Mesodermal cell (in vitro differentiated cells): ENCODE results near the gene SH3BP1. TPM values are rescaled to one million over a fixed set of nuclear protein-coding genes. Genes with fewer than 3 reads are reported as not detected.
"Not testable (repeated sequence)": the region's sequence is repeated elsewhere in the genome, so short reads cannot be mapped to it uniquely, and the experiment has no call there.

Source experiments
- H3K27ac ChIP-seq: 2 replicates; pipeline ENCODE4 v1.7.0; 2013; ENCODE audit warnings: mild to moderate bottlenecking, low read depth, low read length, moderate library complexity; ENCODE audit not compliant: severe bottlenecking
- H3K36me3 ChIP-seq: 2 replicates; pipeline ENCODE4 v1.7.1; 2013; ENCODE audit warnings: mild to moderate bottlenecking, low read length, moderate library complexity; ENCODE audit not compliant: control insufficient read depth, insufficient read depth
- H3K4me1 ChIP-seq: one replicate; pipeline ENCODE4 v1.7.1; 2013; ENCODE audit warnings: mild to moderate bottlenecking, low read length; ENCODE audit not compliant: insufficient read depth, control insufficient read depth, poor library complexity, severe bottlenecking
- H3K4me3 ChIP-seq: 2 replicates; pipeline ENCODE4 v1.7.0; 2013; ENCODE audit warnings: low read length, control low read depth, mild to moderate bottlenecking; ENCODE audit not compliant: insufficient read depth, poor library complexity, severe bottlenecking; ENCODE audit errors: extremely low read depth
- H3K9me3 ChIP-seq: 2 replicates; pipeline ENCODE4 v1.7.1; 2013; ENCODE audit warnings: mild to moderate bottlenecking, low read length, moderate library complexity; ENCODE audit not compliant: control insufficient read depth
- WGBS, 2 experiments: methylation state at CpG; one replicate each; pipeline ENCODE4 v1.1.5; 2013; ENCODE audit warnings: missing lambda C conversion rate in 2 of 2; ENCODE audit not compliant: insufficient coverage in 2 of 2; 5-methylcytosine and 5-hydroxymethylcytosine counted together
- polyA plus RNA-seq, 2 experiments: library from polyadenylated mRNA; stranded (reverse); fragments of 50-300 nt; gene quantifications; one replicate each; pipeline ENCODE4 v1.2.3, GENCODE V29; 2013

Gene SH3BP1
- polyA plus RNA-seq (2013, experiment 1 of 2), result 38.7 TPM
- polyA plus RNA-seq (2013, experiment 2 of 2), result 31.5 TPM

GRCh38 chr22:37639070-37639760 is at the start of gene SH3BP1:
Gene SH3BP1, plus strand, starts transcription at chr22:37639669. Its CDS starts 119 bp downstream, at chr22:37639788.
- Histone ChIP-seq H3K9me3 (no peaks in the 10 kb centered on the region), H3K27ac (peak within 1 kb of the TSS; percentile 41), H3K4me1 (peaks cover 45% of the 10 kb centered on the region), H3K36me3 (peaks cover 26% of the 10 kb centered on the region), H3K4me3 (peak within 1 kb of the TSS; percentile 77)
- 7 to 8% methylated on average over 44 to 50 of the region's 57 CpGs for WGBS, 2 experiments

- not testable (repeated sequence) for H3K36me3 ChIP-seq, H3K4me3 ChIP-seq, H3K4me1 ChIP-seq, H3K9me3 ChIP-seq, H3K27ac ChIP-seq
- 88% methylated on average over 1 of the region's 6 CpGs; no CpG with 5 or more reads in 1 of the 2 experiments for WGBS, 2 experiments
These were observed 48.4 kb upstream of the SH3BP1 start for GRCh38 chr22:37591081-37591480.

GRCh38 chr22:37591823-37592404 is 47.6 kb upstream of the SH3BP1 start:
- no peaks in the 10 kb centered on the region for H3K9me3 ChIP-seq
- no peak overlapping the region for H3K4me3 ChIP-seq
- no peak overlapping the region for H3K27ac ChIP-seq
- 85% methylated on average over 8 to 11 of the region's 12 CpGs for WGBS, 2 experiments
- no peaks in the 10 kb centered on the region for H3K36me3 ChIP-seq
- no peaks in the 10 kb centered on the region for H3K4me1 ChIP-seq

GRCh38 chr22:37594237-37594636 is 45.2 kb upstream of the SH3BP1 start:
- Histone ChIP-seq H3K4me1 (no peaks in the 10 kb centered on the region), H3K9me3 (no peaks in the 10 kb centered on the region), H3K4me3 (no peak overlapping the region), H3K27ac (no peak overlapping the region), H3K36me3 (no peaks in the 10 kb centered on the region)
- 93 to 100% methylated on average over 2 to 5 of the region's 5 CpGs for WGBS, 2 experiments

GRCh38 chr22:37599153-37599552 is 40.3 kb upstream of the SH3BP1 start:
- H3K36me3 ChIP-seq, result no peaks in the 10 kb centered on the region
- H3K9me3 ChIP-seq, result no peaks in the 10 kb centered on the region
- H3K4me1 ChIP-seq, result no peaks in the 10 kb centered on the region
- H3K27ac ChIP-seq, result no peak overlapping the region
- WGBS, 2 experiments, result 92 to 100% methylated on average over 2 to 3 of the region's 4 CpGs
- no peak overlapping the region for H3K4me3 ChIP-seq

GRCh38 chr22:37601203-37601539 is 38.3 kb upstream of the SH3BP1 start:
- H3K4me3 ChIP-seq, result no peak overlapping the region
- H3K27ac ChIP-seq, result no peak overlapping the region
- 59 to 60% methylated on average over 1 to 3 of the region's 4 CpGs for WGBS, 2 experiments
- H3K36me3 ChIP-seq, result no peaks in the 10 kb centered on the region
- no peaks in the 10 kb centered on the region for H3K9me3 ChIP-seq
- no peaks in the 10 kb centered on the region for H3K4me1 ChIP-seq

GRCh38 chr22:37601540-37602442 is 37.7 kb upstream of the SH3BP1 start:
- no peak overlapping the region for H3K27ac ChIP-seq
- H3K36me3 ChIP-seq, result no peaks in the 10 kb centered on the region
- H3K4me1 ChIP-seq, result no peaks in the 10 kb centered on the region
- no peak overlapping the region for H3K4me3 ChIP-seq
- WGBS, 2 experiments, result 51 to 66% methylated on average over 8 to 13 of the region's 14 CpGs
- no peaks in the 10 kb centered on the region for H3K9me3 ChIP-seq

- H3K4me1 ChIP-seq, H3K27ac ChIP-seq, H3K36me3 ChIP-seq, H3K4me3 ChIP-seq, H3K9me3 ChIP-seq: not testable (repeated sequence)
- WGBS, 2 experiments, result 78 to 87% methylated on average over 5 of the region's 5 CpGs
These were observed 36.8 kb upstream of the SH3BP1 start for GRCh38 chr22:37602546-37603277.

- Histone ChIP-seq H3K4me3 (no peak overlapping the region), H3K36me3 (no peaks in the 10 kb centered on the region), H3K27ac (no peak overlapping the region), H3K4me1 (no peaks in the 10 kb centered on the region), H3K9me3 (no peaks in the 10 kb centered on the region)
- WGBS, 2 experiments, result 98 to 99% methylated on average over 3 to 4 of the region's 6 CpGs
These were observed 35.4 kb upstream of the SH3BP1 start for GRCh38 chr22:37604074-37604473.

- Histone ChIP-seq H3K36me3 (no peaks in the 10 kb centered on the region), H3K4me1 (peaks cover 3% of the 10 kb centered on the region), H3K4me3 (no peak overlapping the region), H3K27ac (no peak overlapping the region), H3K9me3 (no peaks in the 10 kb centered on the region)
- 86 to 87% methylated on average over 3 to 4 of the region's 5 CpGs for WGBS, 2 experiments
These were observed 34.6 kb upstream of the SH3BP1 start for GRCh38 chr22:37604875-37605274.
